GM23338 (cell line): ENCODE data around the gene ZNF804B. TPM values are rescaled to one million over a fixed set of nuclear protein-coding genes. Genes with fewer than 3 reads are reported as not detected.

Experiments
- ATAC-seq: fragments of 200-7000 bp; cut with Tn5 transposase; 3 replicates; pipeline ENCODE4 v1.9.1; 2020
- DNase-seq: peaks from one replicate; pipeline ENCODE4 v3.0.0-alpha.2; 2015; ENCODE audit warnings: low spot score
- H2AFZ ChIP-seq: fragments of 200-600 bp; sonication (generic); 2 replicates; pipeline ENCODE4 v1.8.0; 2016; ENCODE audit warnings: antibody characterized with exemption, mild to moderate bottlenecking, moderate library complexity
- H3F3A ChIP-seq: fragments of 200-600 bp; sonication (generic); replicated peaks from 2 replicates; pipeline ENCODE4 v1.8.0; 2017; ENCODE audit warnings: antibody characterized with exemption, mixed run types, low read depth
- H3K27ac ChIP-seq: fragments of 200-600 bp; sonication (generic); 2 replicates; pipeline ENCODE4 v1.6.1; 2016; ENCODE audit warnings: low read depth
- H3K27me3 ChIP-seq: fragments of 200-600 bp; sonication (generic); 2 replicates; pipeline ENCODE4 v1.8.0; 2016; ENCODE audit warnings: mild to moderate bottlenecking, mixed run types, moderate library complexity; ENCODE audit not compliant: insufficient read depth
- H3K36me3 ChIP-seq: fragments of 200-600 bp; sonication (generic); 2 replicates; pipeline ENCODE4 v1.8.0; 2016; ENCODE audit warnings: mild to moderate bottlenecking; ENCODE audit not compliant: insufficient read depth
- H3K4me1 ChIP-seq: fragments of 200-600 bp; sonication (generic); 2 replicates; pipeline ENCODE4 v1.8.0; 2016; ENCODE audit warnings: mild to moderate bottlenecking, moderate library complexity; ENCODE audit not compliant: insufficient read depth
- H3K4me2 ChIP-seq: fragments of 200-600 bp; sonication (generic); 2 replicates; pipeline ENCODE4 v1.7.1; 2017; ENCODE audit warnings: mixed run types
- H3K4me3 ChIP-seq: fragments of 200-600 bp; sonication (generic); 2 replicates; pipeline ENCODE4 v1.6.1; 2016; ENCODE audit warnings: mixed run types
- H3K79me2 ChIP-seq: fragments of 200-600 bp; sonication (generic); replicated peaks from 2 replicates; pipeline ENCODE4 v1.8.0; 2017; ENCODE audit warnings: mild to moderate bottlenecking; ENCODE audit not compliant: insufficient read depth
- H3K9me2 ChIP-seq: fragments of 200-600 bp; sonication (generic); 2 replicates; pipeline ENCODE4 v1.8.0; 2017; ENCODE audit not compliant: insufficient read depth
- H4K20me1 ChIP-seq: fragments of 200-600 bp; sonication (generic); replicated peaks from 2 replicates; pipeline ENCODE4 v1.8.0; 2017; ENCODE audit warnings: mild to moderate bottlenecking; ENCODE audit not compliant: insufficient read depth
- H3K27ac Mint-ChIP-seq: 2 replicates; pipeline ENCODE4 v1.8.0; 2020; ENCODE audit warnings: inconsistent platforms, mild to moderate bottlenecking, moderate library complexity, mixed read lengths
- H3K27me3 Mint-ChIP-seq: 3 replicates; pipeline ENCODE4 v1.8.0; 2022; ENCODE audit warnings: low read depth, mild to moderate bottlenecking, moderate library complexity, mixed read lengths, inconsistent platforms; ENCODE audit not compliant: insufficient read depth, poor library complexity
- H3K36me3 Mint-ChIP-seq: 3 replicates; pipeline ENCODE4 v1.8.0; 2021; ENCODE audit warnings: low read depth, mild to moderate bottlenecking, inconsistent platforms, moderate library complexity, mixed read lengths
- H3K4me1 Mint-ChIP-seq: 3 replicates; pipeline ENCODE4 v1.8.0; 2020; ENCODE audit warnings: mild to moderate bottlenecking, inconsistent platforms, mixed read lengths
- H3K4me3 Mint-ChIP-seq: 3 replicates; pipeline ENCODE4 v1.8.0; 2021; ENCODE audit warnings: moderate library complexity, mild to moderate bottlenecking, inconsistent platforms, mixed read lengths
- H3K9me3 Mint-ChIP-seq: 3 replicates; pipeline ENCODE4 v1.8.0; 2020; ENCODE audit warnings: moderate library complexity, mild to moderate bottlenecking, inconsistent platforms, mixed read lengths
- CREB1 ChIP-seq: fragments of 250-450 bp; sonication (Bioruptor Pico); IDR thresholded peaks from 2 replicates; pipeline ENCODE4 v1.5.0; 2020; ENCODE audit warnings: low read depth, mild to moderate bottlenecking, moderate library complexity
- EZH2 ChIP-seq: fragments of 200-600 bp; sonication (generic); IDR thresholded peaks from one replicate; pipeline ENCODE4 v1.8.0; 2017; ENCODE audit warnings: antibody characterized with exemption, mild to moderate bottlenecking, low read depth; ENCODE audit not compliant: unreplicated experiment
- EZH2phosphoT487 ChIP-seq: fragments of 200-600 bp; sonication (generic); IDR thresholded peaks from one replicate; pipeline ENCODE4 v1.8.1; 2018; ENCODE audit warnings: antibody characterized with exemption; ENCODE audit not compliant: unreplicated experiment
- JUNB ChIP-seq: IDR thresholded peaks from one replicate; pipeline ENCODE4 v1.6.1; 2016; ENCODE audit warnings: antibody characterized with exemption; ENCODE audit not compliant: unreplicated experiment
- NANOG ChIP-seq: IDR thresholded peaks from 2 replicates; pipeline ENCODE4 v1.6.1; 2016; ENCODE audit warnings: antibody characterized with exemption, borderline replicate concordance
- POLR2AphosphoS5 ChIP-seq: IDR thresholded peaks from 2 replicates; pipeline ENCODE4 v1.6.1; 2016; ENCODE audit warnings: antibody characterized with exemption, low read depth
- STAT1 ChIP-seq: IDR thresholded peaks from one replicate; pipeline ENCODE4 v1.6.1; 2016; ENCODE audit warnings: antibody characterized with exemption; ENCODE audit not compliant: unreplicated experiment
- ZNF114 ChIP-seq: fragments of 250-450 bp; sonication (Bioruptor Pico); IDR thresholded peaks from 2 replicates; pipeline ENCODE4 v1.5.0; 2020; ENCODE audit warnings: mild to moderate bottlenecking, moderate library complexity
- ZNF331 ChIP-seq: fragments of 250-450 bp; sonication (Bioruptor Pico); IDR thresholded peaks from 2 replicates; pipeline ENCODE4 v1.5.0; 2020; ENCODE audit warnings: low read depth, mild to moderate bottlenecking, moderate library complexity
- ZNF462 ChIP-seq: fragments of 250-450 bp; sonication (Bioruptor Pico); IDR thresholded peaks from 2 replicates; pipeline ENCODE4 v1.5.0; 2020; ENCODE audit warnings: mild to moderate bottlenecking, moderate library complexity
- polyA plus RNA-seq: library from polyadenylated mRNA; unstranded; fragments of >200 nt; fragmentation: Nextera tagmentation; extraction: Ambion mirVana; gene quantifications from 2 replicates; pipeline ENCODE4 v1.2.1, GENCODE V29; 2016
- total RNA-seq: library from RNA; depleted of rRNA; stranded (reverse); fragments of >200 nt; shearing (Covaris generic); gene quantifications from 2 replicates; pipeline ENCODE4 v1.2.3, GENCODE V29; 2014
- TF ChIP-seq, protein P1 (sequence below): IDR thresholded peaks from 2 replicates; pipeline ENCODE4 v1.6.1; 2016; ENCODE audit warnings: antibody characterized with exemption
- TF ChIP-seq, protein P2 (sequence below): IDR thresholded peaks from one replicate; pipeline ENCODE4 v1.6.1; 2018; ENCODE audit warnings: antibody characterized with exemption; ENCODE audit not compliant: unreplicated experiment

Gene ZNF804B
- total and polyA plus RNA-seq, 2 experiments from 2014 or later: not detected

DNA sequence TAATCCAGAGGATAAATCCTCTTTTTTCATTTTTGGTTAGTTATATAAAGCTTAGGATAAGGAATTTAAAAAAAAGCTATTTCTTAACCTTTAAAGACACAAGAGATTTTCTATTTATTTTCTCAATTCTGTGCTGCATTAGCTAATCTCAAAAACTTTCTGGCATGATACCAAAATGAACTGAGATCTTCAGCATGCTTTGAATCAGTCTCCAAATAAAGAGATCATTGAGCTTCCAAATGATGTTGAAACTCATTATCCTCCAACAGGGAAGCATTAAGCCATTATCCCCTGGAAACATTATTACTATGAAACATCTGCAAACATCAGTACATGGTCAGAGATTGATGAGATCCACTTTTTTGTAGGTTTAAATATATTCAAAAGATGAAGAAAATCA, 386.3 kb downstream of the ZNF804B start (continued):
- TF ChIP-seq, protein P1, sequence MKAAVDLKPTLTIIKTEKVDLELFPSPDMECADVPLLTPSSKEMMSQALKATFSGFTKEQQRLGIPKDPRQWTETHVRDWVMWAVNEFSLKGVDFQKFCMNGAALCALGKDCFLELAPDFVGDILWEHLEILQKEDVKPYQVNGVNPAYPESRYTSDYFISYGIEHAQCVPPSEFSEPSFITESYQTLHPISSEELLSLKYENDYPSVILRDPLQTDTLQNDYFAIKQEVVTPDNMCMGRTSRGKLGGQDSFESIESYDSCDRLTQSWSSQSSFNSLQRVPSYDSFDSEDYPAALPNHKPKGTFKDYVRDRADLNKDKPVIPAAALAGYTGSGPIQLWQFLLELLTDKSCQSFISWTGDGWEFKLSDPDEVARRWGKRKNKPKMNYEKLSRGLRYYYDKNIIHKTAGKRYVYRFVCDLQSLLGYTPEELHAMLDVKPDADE: no peak
- no peak for TF ChIP-seq ZNF331

- Mint-ChIP-seq H3K4me1 (no peaks in the 10 kb centered on the region), H3K9me3 (no peaks in the 10 kb centered on the region), H3K27me3 (no peaks in the 10 kb centered on the region), H3K4me3 (no peak overlapping the region), H3K36me3 (no peaks in the 10 kb centered on the region), H3K27ac (no peak overlapping the region)
- Histone ChIP-seq H3K4me3 (no peak overlapping the region), H2AFZ (no peak overlapping the region), H3K27ac (no peak overlapping the region), H3K79me2 (no peaks in the 10 kb centered on the region), H3K4me1 (no peaks in the 10 kb centered on the region), H3K4me2 (no peak overlapping the region), H3F3A (no peaks in the 10 kb centered on the region), H3K9me2 (no peaks in the 10 kb centered on the region), H3K36me3 (no peaks in the 10 kb centered on the region), H4K20me1 (no peaks in the 10 kb centered on the region), H3K27me3 (no peaks in the 10 kb centered on the region)
- DNase-seq: no peak
- no peak for ATAC-seq
- TF ChIP-seq, protein P1: no peak
- no peak for TF ChIP-seq STAT1
- TF ChIP-seq POLR2AphosphoS5: no peak
- no peak for TF ChIP-seq EZH2
- TF ChIP-seq ZNF114 (CRISPR knock-in tag): no peak
- no peak for TF ChIP-seq ZNF462 (CRISPR knock-in tag)
- TF ChIP-seq CREB1 (CRISPR knock-in tag): no peak
- TF ChIP-seq, protein P2, sequence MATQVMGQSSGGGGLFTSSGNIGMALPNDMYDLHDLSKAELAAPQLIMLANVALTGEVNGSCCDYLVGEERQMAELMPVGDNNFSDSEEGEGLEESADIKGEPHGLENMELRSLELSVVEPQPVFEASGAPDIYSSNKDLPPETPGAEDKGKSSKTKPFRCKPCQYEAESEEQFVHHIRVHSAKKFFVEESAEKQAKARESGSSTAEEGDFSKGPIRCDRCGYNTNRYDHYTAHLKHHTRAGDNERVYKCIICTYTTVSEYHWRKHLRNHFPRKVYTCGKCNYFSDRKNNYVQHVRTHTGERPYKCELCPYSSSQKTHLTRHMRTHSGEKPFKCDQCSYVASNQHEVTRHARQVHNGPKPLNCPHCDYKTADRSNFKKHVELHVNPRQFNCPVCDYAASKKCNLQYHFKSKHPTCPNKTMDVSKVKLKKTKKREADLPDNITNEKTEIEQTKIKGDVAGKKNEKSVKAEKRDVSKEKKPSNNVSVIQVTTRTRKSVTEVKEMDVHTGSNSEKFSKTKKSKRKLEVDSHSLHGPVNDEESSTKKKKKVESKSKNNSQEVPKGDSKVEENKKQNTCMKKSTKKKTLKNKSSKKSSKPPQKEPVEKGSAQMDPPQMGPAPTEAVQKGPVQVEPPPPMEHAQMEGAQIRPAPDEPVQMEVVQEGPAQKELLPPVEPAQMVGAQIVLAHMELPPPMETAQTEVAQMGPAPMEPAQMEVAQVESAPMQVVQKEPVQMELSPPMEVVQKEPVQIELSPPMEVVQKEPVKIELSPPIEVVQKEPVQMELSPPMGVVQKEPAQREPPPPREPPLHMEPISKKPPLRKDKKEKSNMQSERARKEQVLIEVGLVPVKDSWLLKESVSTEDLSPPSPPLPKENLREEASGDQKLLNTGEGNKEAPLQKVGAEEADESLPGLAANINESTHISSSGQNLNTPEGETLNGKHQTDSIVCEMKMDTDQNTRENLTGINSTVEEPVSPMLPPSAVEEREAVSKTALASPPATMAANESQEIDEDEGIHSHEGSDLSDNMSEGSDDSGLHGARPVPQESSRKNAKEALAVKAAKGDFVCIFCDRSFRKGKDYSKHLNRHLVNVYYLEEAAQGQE: no peak
- no peak for TF ChIP-seq EZH2phosphoT487
- no peak for TF ChIP-seq NANOG
- no peak for TF ChIP-seq ZNF331
- TF ChIP-seq JUNB: no peak
Measured at GRCh38 chr7:89160107-89160506, 400.6 kb downstream of the ZNF804B start.
